ENCODE data around the gene OR2T11.

OR2T11 gene

GRCh38 chr1:248631354-248632008, 3.4 kb downstream of the OR2T11 start:
- no peak for FAIRE-seq
- DNase-seq (ENCODE audit: insufficient read length, low spot score) = no peak
- TF ChIP-seq, protein P1, sequence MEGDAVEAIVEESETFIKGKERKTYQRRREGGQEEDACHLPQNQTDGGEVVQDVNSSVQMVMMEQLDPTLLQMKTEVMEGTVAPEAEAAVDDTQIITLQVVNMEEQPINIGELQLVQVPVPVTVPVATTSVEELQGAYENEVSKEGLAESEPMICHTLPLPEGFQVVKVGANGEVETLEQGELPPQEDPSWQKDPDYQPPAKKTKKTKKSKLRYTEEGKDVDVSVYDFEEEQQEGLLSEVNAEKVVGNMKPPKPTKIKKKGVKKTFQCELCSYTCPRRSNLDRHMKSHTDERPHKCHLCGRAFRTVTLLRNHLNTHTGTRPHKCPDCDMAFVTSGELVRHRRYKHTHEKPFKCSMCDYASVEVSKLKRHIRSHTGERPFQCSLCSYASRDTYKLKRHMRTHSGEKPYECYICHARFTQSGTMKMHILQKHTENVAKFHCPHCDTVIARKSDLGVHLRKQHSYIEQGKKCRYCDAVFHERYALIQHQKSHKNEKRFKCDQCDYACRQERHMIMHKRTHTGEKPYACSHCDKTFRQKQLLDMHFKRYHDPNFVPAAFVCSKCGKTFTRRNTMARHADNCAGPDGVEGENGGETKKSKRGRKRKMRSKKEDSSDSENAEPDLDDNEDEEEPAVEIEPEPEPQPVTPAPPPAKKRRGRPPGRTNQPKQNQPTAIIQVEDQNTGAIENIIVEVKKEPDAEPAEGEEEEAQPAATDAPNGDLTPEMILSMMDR (IDR thresholded peaks at IDR 0.05; ENCODE audit: insufficient read depth, missing control alignments) = no peak

DNA sequence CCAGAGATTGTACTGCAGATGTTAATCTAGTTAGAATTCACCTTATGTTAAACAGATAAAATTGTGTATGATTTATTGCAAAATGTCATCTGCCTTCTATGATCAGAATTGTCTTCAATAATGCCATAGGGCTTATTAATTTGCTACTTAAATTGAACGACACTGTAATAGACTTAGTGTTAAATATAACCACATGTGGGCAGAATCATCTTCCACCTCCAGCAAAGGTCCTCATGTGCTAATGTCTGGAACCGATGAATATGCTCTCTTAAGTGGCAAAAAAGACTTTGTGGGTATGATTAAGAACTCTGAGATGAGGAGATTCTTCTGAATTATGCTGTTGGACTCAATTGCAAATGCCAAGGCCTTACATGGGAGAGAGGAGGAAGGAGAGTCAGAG, 4.3 kb downstream of the OR2T11 start:
- TF ChIP-seq, protein P1 (IDR thresholded peaks at IDR 0.05; ENCODE audit: insufficient read depth, missing control alignments) = no peak
- DNase-seq (ENCODE audit: insufficient read length, low spot score) = no peak
- no peak for FAIRE-seq

- TF ChIP-seq, protein P1 (IDR thresholded peaks at IDR 0.05; ENCODE audit: insufficient read depth, missing control alignments) = no peak
- DNase-seq (ENCODE audit: insufficient read length, low spot score) (no peak), FAIRE-seq (no peak)
Measured at GRCh38 chr1:248627971-248628844, 6.7 kb downstream of the OR2T11 start.

GRCh38 chr1:248625971-248626370, 8.9 kb downstream of the OR2T11 start:
- DNase-seq (ENCODE audit: insufficient read length, low spot score) (no peak), FAIRE-seq (no peak)
- TF ChIP-seq, protein P1 (IDR thresholded peaks at IDR 0.05; ENCODE audit: insufficient read depth, missing control alignments) = no peak

GRCh38 chr1:248625166-248625565, 9.7 kb downstream of the OR2T11 start:
- FAIRE-seq (no peak), DNase-seq (ENCODE audit: insufficient read length, low spot score) (no peak)
- TF ChIP-seq, protein P1 (IDR thresholded peaks at IDR 0.05; ENCODE audit: insufficient read depth, missing control alignments) = no peak

GRCh38 chr1:248622570-248623001, 12.3 kb downstream of the OR2T11 start:
- TF ChIP-seq, protein P1 (IDR thresholded peaks at IDR 0.05; ENCODE audit: insufficient read depth, missing control alignments) = no peak
- FAIRE-seq = peak; percentile 87
- no peak for DNase-seq (ENCODE audit: insufficient read length, low spot score)

- DNase-seq (ENCODE audit: insufficient read length, low spot score) (no peak), FAIRE-seq (no peak)
- TF ChIP-seq, protein P1 (IDR thresholded peaks at IDR 0.05; ENCODE audit: insufficient read depth, missing control alignments) = no peak
Measured at GRCh38 chr1:248621770-248622169, 13.1 kb downstream of the OR2T11 start.
